A549 (cell line): ENCODE data around the gene RPS15. TPM values are rescaled to one million over a fixed set of nuclear protein-coding genes. Genes with fewer than 3 reads are reported as not detected.

ENCODE experiments used
- ATAC-seq, 2 experiments: fragments of 200-7000 bp in 1 of 2; fragments of >200 bp in 1 of 2; cut with Nextera tagmentation in 1 of 2; cut with Tn5 transposase in 1 of 2; 3 replicates each; pipeline versions ENCODE4 v1.8.0 to v1.9.1; 2018 to 2020; ENCODE audit warnings: mild to moderate bottlenecking in 1 of 2, moderate library complexity in 1 of 2
- CTCF ChIA-PET: fragments of 300-600 bp; sonication (Branson Sonifier 250); formaldehyde crosslinking; extraction: SDS; loops from one replicate; lab custom pipeline; 2021; ENCODE audit warnings: antibody characterized with exemption, inconsistent platforms; lab: Yijun Ruan, JAX
- POLR2A ChIA-PET: fragments of 350-600 bp; formaldehyde crosslinking; extraction: SDS; loops from one replicate; lab custom pipeline; 2021; ENCODE audit warnings: antibody characterized with exemption, inconsistent platforms; lab: Yijun Ruan, JAX
- DNase-seq, 2 experiments: peaks; one replicate each; pipeline versions ENCODE4 v3.0.0 to v3.0.0-alpha.2; 2011 to 2016; ENCODE audit warnings: low read depth in 1 of 2, low spot score in 1 of 2
- FAIRE-seq: peaks from 2 replicates; lab custom pipeline; 2011; peaks lifted over from hg19 to GRCh38; lab: Jason Lieb, UNC
- H3K27ac ChIP-seq, 2 experiments: fragments of >200 bp; sonication (Bioruptor Twin); formaldehyde crosslinking; 3 replicates each; pipeline ENCODE4 v1.5.1; 2016 to 2017
- H3K4me1 ChIP-seq: fragments of >200 bp; sonication (Bioruptor Twin); formaldehyde crosslinking; 3 replicates; pipeline ENCODE4 v1.6.1; 2016
- H3K4me2 ChIP-seq: fragments of >200 bp; sonication (Bioruptor Twin); formaldehyde crosslinking; 3 replicates; pipeline ENCODE4 v1.6.1; 2016
- H3K4me3 ChIP-seq: fragments of >200 bp; sonication (Bioruptor Twin); formaldehyde crosslinking; 3 replicates; pipeline ENCODE4 v1.5.1; 2016
- H3K9me3 ChIP-seq: fragments of >200 bp; sonication (Bioruptor Twin); formaldehyde crosslinking; 3 replicates; pipeline ENCODE4 v1.6.1; 2016
- ATOH8 ChIP-seq: fragments of 250-450 bp; sonication (Bioruptor Pico); IDR thresholded peaks from 2 replicates; pipeline ENCODE4 v1.5.0; 2020; ENCODE audit warnings: low read depth, mild to moderate bottlenecking, moderate library complexity
- BHLHE40 ChIP-seq: IDR thresholded peaks from 2 replicates; pipeline ENCODE4 v1.6.1; 2012; ENCODE audit warnings: low read depth, low read length, inconsistent platforms
- CEBPB ChIP-seq, 2 experiments: fragments of >200 bp in 1 of 2; sonication (Bioruptor Twin) in 1 of 2; formaldehyde crosslinking in 1 of 2; IDR thresholded peaks; 2 replicates each; pipeline ENCODE4 v1.6.1; 2012 to 2016
- ELK1 ChIP-seq: fragments of 150-350 bp; IDR thresholded peaks from 2 replicates; pipeline ENCODE4 v1.6.1; 2014; ENCODE audit warnings: low read depth, mild to moderate bottlenecking, low read length
- FOSB ChIP-seq: fragments of 250-450 bp; sonication (Bioruptor Pico); IDR thresholded peaks from 2 replicates; pipeline ENCODE4 v1.5.0; 2020; ENCODE audit warnings: mild to moderate bottlenecking, moderate library complexity
- GATA3 ChIP-seq: IDR thresholded peaks from 2 replicates; pipeline ENCODE4 v1.6.1; 2012; ENCODE audit warnings: borderline replicate concordance
- HDAC2 ChIP-seq: fragments of 200-600 bp; sonication (generic); IDR thresholded peaks from 2 replicates; pipeline ENCODE4 v1.6.1; 2016
- HMGXB4 ChIP-seq: fragments of 250-450 bp; sonication (Bioruptor Pico); IDR thresholded peaks from 2 replicates; pipeline ENCODE4 v1.5.0; 2021; ENCODE audit warnings: mild to moderate bottlenecking, moderate library complexity, borderline replicate concordance
- HOXA7 ChIP-seq: fragments of 250-450 bp; sonication (Bioruptor Pico); IDR thresholded peaks from 2 replicates; pipeline ENCODE4 v1.5.0; 2020; ENCODE audit warnings: mild to moderate bottlenecking, moderate library complexity
- HOXB13 ChIP-seq: fragments of 250-450 bp; sonication (Bioruptor Pico); IDR thresholded peaks from 2 replicates; pipeline ENCODE4 v1.5.0; 2020; ENCODE audit warnings: low read depth, mild to moderate bottlenecking, moderate library complexity
- MAFK ChIP-seq: fragments of 450-650 bp; IDR thresholded peaks from 2 replicates; pipeline ENCODE4 v1.6.1; 2014; ENCODE audit not compliant: partially characterized antibody
- MAX ChIP-seq: IDR thresholded peaks from 2 replicates; pipeline ENCODE4 v1.6.1; 2012
- NR3C1 ChIP-seq: fragments of >200 bp; sonication (Bioruptor Twin); formaldehyde crosslinking; IDR thresholded peaks from 3 replicates; pipeline ENCODE4 v1.6.1; 2017
- PHF8 ChIP-seq: fragments of 200-600 bp; sonication (generic); IDR thresholded peaks from 2 replicates; pipeline ENCODE4 v1.6.1; 2016; ENCODE audit warnings: low read depth, mild to moderate bottlenecking, antibody characterized with exemption, moderate library complexity, borderline replicate concordance
- POLR2A ChIP-seq: IDR thresholded peaks from 2 replicates; pipeline ENCODE4 v1.6.1; 2012; ENCODE audit warnings: mild to moderate bottlenecking, low read length
- RARB ChIP-seq: fragments of 250-450 bp; sonication (Bioruptor Pico); IDR thresholded peaks from 2 replicates; pipeline ENCODE4 v1.8.0; 2021; ENCODE audit warnings: mild to moderate bottlenecking, moderate library complexity
- REST ChIP-seq: fragments of 200-600 bp; sonication (generic); IDR thresholded peaks from 2 replicates; pipeline ENCODE4 v1.6.1; 2016; ENCODE audit warnings: antibody characterized with exemption, mild to moderate bottlenecking, moderate library complexity
- RFX5 ChIP-seq: fragments of 450-650 bp; IDR thresholded peaks from 2 replicates; pipeline ENCODE4 v1.7.1; 2014; ENCODE audit warnings: antibody characterized with exemption, mild to moderate bottlenecking, moderate library complexity
- RNF2 ChIP-seq: fragments of 200-600 bp; sonication (generic); IDR thresholded peaks from 2 replicates; pipeline ENCODE4 v1.6.1; 2016; ENCODE audit warnings: low read depth, mild to moderate bottlenecking, antibody characterized with exemption, moderate library complexity, borderline replicate concordance
- SMC3 ChIP-seq: fragments of >200 bp; sonication (Bioruptor Twin); formaldehyde crosslinking; IDR thresholded peaks from 3 replicates; pipeline ENCODE4 v1.6.1; 2018; ENCODE audit warnings: inconsistent platforms
- USF2 ChIP-seq: fragments of 450-650 bp; IDR thresholded peaks from 2 replicates; pipeline ENCODE4 v1.6.1; 2014; ENCODE audit warnings: antibody characterized with exemption
- WGBS: methylation state at CpG from one replicate; pipeline ENCODE4 v1.1.6; 2017; ENCODE audit errors: missing lambda C conversion rate; 5-methylcytosine and 5-hydroxymethylcytosine counted together
- polyA plus RNA-seq, 4 experiments: library from polyadenylated mRNA; depleted of rRNA in 3 of 4; stranded (reverse); fragments of >200 nt; fragmentation: RNase III in 1 of 4; extraction: RNeasy Plus Mini Kit Qiagen cat#74134 plus additional on column Dnase treatment in 1 of 4; gene quantifications; 2 replicates in 3 of 4; 3 replicates in 1 of 4; pipeline ENCODE4 v1.2.3, GENCODE V29; 2011 to 2017

Gene RPS15
- polyA plus RNA-seq, 2 of the 4 experiments (the other 2 are of a cell fraction), result 525 to 1,458 TPM

- peaks cover 10% of the 10 kb centered on the region; the same call in 2 of the 3 replicates for H3K4me1 ChIP-seq
- no peak for ATAC-seq
- no peak overlapping the region for H3K27ac ChIP-seq
- WGBS, result 82% methylated on average over 8 of the region's 37 CpGs
- ChIA-PET POLR2A (no interaction called here), CTCF (no interaction called here)
- no peak overlapping the region for H3K4me3 ChIP-seq
- H3K4me2 ChIP-seq, result no peak overlapping the region
- no peaks in the 10 kb centered on the region for H3K9me3 ChIP-seq
- TF ChIP-seq PHF8 (no peak), HOXB13 (CRISPR knock-in tag) (no peak), HDAC2 (no peak), GATA3 (no peak)
- TF ChIP-seq, all 56 proteins: peak for 0
- DNase-seq (no peak), FAIRE-seq (no peak)
Observed at GRCh38 chr19:1482361-1483130, 44.4 kb downstream of the RPS15 start.

- CTCF ChIA-PET, result no interaction called here
- DNase-seq (no peak), FAIRE-seq (no peak), ATAC-seq (no peak)
- 97% methylated on average over 6 of the region's 77 CpGs for WGBS
- Histone ChIP-seq H3K4me1 (0 out of 3 replicates have a peak, but pooled peaks cover 4% of the 10 kb centered on the region), H3K4me2 (no peak overlapping the region), H3K4me3 (no peak overlapping the region), H3K9me3 (no peaks in the 10 kb centered on the region), H3K27ac (no peak overlapping the region)
- POLR2A ChIA-PET, result no interaction called here
- TF ChIP-seq RNF2 (no peak), RARB (CRISPR knock-in tag) (no peak), CEBPB (IDR thresholded peaks at IDR 0.05) (no peak), MAX (no peak), HOXA7 (no peak), POLR2A (no peak), FOSB (CRISPR knock-in tag) (no peak), SMC3 (no peak), MAFK (no peak), RFX5 (no peak), ELK1 (no peak), USF2 (no peak), HMGXB4 (CRISPR knock-in tag) (no peak), BHLHE40 (no peak), NR3C1 (no peak), REST (no peak), ATOH8 (CRISPR knock-in tag) (no peak)
Observed at GRCh38 chr19:1483131-1483978, 45.2 kb downstream of the RPS15 start.
